HCT116 (cell line): ENCODE data around the gene FEM1B.

Experiments used
- TF ChIP-seq, protein P1 (sequence below): IDR thresholded peaks from 2 replicates; pipeline ENCODE4 v1.6.1; 2012
- TF ChIP-seq, protein P2 (sequence below), 3 experiments: fragments of 200-600 bp in 1 of 3; sonication (generic) in 1 of 3; IDR thresholded peaks in 2 of 3; conservative IDR thresholded peaks in 1 of 3; 2 replicates each; pipeline ENCODE4 v1.5.1; 2012 to 2017; ENCODE audit warnings: low read depth in 2 of 3, low read length in 2 of 3, antibody characterized with exemption in 1 of 3, borderline replicate concordance in 1 of 3, control low read depth in 1 of 3, mild to moderate bottlenecking in 1 of 3, mixed read lengths in 1 of 3, mixed run types in 1 of 3, moderate library complexity in 1 of 3; ENCODE audit not compliant: insufficient read depth in 1 of 3

DNA sequence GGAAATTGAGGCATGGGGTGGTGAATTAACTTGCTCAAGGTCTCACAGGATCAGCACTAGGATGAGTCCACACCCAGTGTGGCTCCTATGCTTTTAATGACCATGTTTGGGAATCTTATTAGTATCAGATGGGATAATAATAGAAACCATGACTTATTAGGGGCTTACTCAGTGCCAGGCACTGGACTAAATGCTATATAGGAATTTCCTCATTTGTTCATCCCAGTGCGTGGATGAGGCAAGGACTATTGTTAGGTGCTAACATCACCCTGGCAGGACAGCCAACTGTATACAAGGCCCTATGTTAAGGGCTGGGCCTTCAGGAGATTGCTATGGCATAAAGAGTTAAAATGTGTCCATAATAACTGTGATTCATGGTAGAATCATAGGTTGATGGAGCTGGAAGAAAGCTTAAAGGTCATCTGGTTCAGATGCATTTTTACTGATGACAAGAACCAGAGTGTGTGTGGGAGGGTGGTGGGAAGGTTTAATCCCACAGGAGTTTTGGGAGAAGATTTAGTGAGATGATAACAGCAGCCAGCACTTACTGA lies 4.7 kb upstream of the FEM1B start:
- TF ChIP-seq, protein P1, sequence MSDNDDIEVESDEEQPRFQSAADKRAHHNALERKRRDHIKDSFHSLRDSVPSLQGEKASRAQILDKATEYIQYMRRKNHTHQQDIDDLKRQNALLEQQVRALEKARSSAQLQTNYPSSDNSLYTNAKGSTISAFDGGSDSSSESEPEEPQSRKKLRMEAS = 0 out of 2 replicates have a peak, but pooled peaks have one; percentile 37
- TF ChIP-seq, protein P2, sequence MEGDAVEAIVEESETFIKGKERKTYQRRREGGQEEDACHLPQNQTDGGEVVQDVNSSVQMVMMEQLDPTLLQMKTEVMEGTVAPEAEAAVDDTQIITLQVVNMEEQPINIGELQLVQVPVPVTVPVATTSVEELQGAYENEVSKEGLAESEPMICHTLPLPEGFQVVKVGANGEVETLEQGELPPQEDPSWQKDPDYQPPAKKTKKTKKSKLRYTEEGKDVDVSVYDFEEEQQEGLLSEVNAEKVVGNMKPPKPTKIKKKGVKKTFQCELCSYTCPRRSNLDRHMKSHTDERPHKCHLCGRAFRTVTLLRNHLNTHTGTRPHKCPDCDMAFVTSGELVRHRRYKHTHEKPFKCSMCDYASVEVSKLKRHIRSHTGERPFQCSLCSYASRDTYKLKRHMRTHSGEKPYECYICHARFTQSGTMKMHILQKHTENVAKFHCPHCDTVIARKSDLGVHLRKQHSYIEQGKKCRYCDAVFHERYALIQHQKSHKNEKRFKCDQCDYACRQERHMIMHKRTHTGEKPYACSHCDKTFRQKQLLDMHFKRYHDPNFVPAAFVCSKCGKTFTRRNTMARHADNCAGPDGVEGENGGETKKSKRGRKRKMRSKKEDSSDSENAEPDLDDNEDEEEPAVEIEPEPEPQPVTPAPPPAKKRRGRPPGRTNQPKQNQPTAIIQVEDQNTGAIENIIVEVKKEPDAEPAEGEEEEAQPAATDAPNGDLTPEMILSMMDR (IDR thresholded peaks at IDR 0.05 in 2 of 3, conservative IDR thresholded peaks at IDR 0.05 in 1 of 3; ENCODE audit: borderline replicate concordance in 1 of 3, insufficient read depth in 1 of 3, low read depth in 2 of 3, low read length in 2 of 3) = no peak
